HG02678 (cell line): Measurements from ENCODE around the gene UNG.

Experiments
- ATAC-seq: cut with Tn5 transposase; IDR thresholded peaks from one replicate; pipeline ENCODE4 v1.9.1; 2021; ENCODE audit warnings: mild to moderate bottlenecking, moderate library complexity; ENCODE audit not compliant: unreplicated experiment

The UNG gene

GRCh38 chr12:109154451-109155438 lies 57.3 kb downstream of the UNG start:
- ATAC-seq: peak; percentile 85

- ATAC-seq: no peak
These were observed 58.6 kb downstream of the UNG start for GRCh38 chr12:109156036-109156435.

DNA sequence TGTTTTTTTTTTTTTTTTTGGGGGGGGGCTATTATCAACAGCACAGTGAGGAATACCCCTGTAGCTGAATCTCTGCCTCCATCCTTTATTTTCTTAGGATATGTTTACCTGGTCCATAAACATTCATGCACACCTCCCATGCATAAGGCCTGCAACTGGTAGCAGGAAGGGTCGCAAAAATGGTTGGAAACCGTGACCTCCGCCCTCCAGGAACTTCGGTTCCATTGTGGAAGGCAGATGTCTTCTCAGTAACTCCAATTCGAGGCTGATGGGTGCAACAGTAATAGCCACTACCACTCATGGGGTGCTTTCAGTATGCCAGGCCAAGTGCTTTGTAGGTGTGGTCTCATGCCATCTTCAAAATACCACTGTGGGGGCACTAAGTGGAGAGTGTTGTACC lies 59.2 kb downstream of the UNG start:
- no peak for ATAC-seq

- ATAC-seq: no peak
These were observed 60.6 kb downstream of the UNG start for GRCh38 chr12:109157986-109158385.

DNA sequence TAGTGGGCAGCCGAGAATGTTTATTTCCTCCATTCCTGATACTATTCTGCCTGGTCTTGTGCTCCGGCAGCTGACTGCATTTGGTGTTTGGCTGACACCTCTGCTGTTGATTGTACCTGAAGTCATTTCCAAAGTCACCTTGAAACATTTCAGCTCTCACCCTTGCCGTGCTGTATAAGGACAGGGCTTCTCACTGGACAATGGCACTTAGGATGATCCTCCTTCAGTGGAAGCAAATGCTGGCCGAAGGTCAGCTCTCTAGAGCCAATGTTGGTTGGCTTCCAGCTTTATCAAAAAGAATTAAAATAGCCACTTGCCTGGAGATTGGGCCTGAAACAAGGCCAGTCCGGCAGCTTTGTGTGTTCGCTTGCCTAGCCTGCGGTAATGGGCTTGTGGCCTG lies 63.0 kb downstream of the UNG start:
- no peak for ATAC-seq
